Stimulated activated CD4-positive, alpha-beta T cell treated with anti-CD3 and anti-CD28 coated beads, TNF-alpha, amount 100 ng/mL, for 48 hours (primary cell): ENCODE data around the gene KIAA1191.
"Not testable (repeated sequence)": the region's sequence is repeated elsewhere in the genome, so short reads cannot be mapped to it uniquely, and the experiment has no call there.

Source experiments
- DNase-seq, 3 donors: peaks; one replicate each; pipeline ENCODE4 v3.0.0-alpha.2; 2020; ENCODE audit warnings: low read depth in 3 of 3

KIAA1191 gene

DNA sequence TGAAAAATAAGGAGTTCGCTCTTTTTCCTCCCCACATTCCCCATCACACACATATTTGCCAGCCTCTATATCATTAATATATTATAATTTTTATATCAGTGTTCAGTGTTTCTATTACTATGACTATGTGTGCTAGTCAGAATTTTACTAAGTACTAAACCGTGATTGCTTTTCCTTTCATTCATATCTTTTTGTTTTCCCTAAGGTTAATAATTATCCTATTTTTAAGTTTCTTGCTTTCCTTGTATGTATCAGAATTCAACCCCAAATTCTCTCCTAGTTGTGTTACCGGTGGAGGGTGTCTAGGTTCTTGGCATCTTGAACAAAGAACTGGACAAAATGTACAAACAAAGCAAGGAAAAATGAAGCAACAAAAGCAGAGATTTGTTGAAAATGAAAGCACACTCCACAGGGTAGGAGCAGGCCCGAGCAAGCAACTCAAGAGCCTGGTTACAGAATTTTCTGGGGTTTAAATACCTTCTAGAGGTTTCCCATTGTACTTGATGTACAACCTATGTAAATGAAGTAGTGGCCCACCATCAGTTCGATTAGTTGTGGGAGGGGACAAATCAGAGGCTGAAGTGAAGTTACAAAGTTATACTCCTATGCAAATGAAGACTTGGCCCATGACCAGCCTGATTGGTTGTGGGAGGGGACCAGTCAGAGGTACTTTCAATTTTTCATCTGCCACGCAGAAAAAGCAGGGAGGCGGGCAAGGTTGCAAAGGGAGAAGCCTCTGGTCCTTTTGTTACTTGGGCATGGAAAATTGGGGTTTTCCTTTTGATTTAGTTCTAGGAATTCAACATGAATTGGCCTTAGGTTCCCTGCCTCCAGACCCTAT, 43.8 kb downstream of the KIAA1191 start:
- DNase-seq = no peak

DNA sequence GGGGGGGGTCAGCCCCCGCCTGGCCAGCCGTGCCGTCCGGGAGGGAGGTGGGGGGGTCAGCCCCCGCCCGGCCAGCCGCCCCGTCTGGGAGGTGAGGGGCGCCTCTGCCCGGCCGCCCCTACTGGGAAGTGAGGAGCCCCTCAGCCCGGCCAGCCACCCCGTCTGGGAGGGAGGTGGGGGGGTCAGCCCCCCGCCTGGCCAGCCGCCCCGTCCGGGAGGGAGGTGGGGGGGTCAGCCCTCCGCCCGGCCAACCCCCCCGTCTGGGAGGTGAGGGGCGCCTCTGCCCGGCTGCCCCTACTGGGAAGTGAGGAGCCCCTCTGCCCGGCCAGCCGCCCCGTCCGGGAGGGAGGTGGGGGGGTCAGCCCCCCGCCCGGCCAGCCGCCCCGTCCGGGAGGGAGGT, 56.2 kb downstream of the KIAA1191 start:
- DNase-seq = not testable (repeated sequence)
